HepG2 (cell line): Measurements from ENCODE around the gene ATAD1. TPM values are rescaled to one million over a fixed set of nuclear protein-coding genes. Genes with fewer than 3 reads are reported as not detected.

Experiments used
- DMAP1 ChIP-seq: IDR thresholded peaks from 2 replicates; pipeline ENCODE4 v1.6.1; 2016
- EHMT2 ChIP-seq: fragments of 200-600 bp; sonication (generic); IDR thresholded peaks from 2 replicates; pipeline ENCODE4 v1.7.0; 2017; ENCODE audit warnings: antibody characterized with exemption, low read depth, low read length, borderline replicate concordance
- FOXP1 ChIP-seq, 2 experiments: fragments of 450-650 bp in 1 of 2; IDR thresholded peaks; 2 replicates each; pipeline ENCODE4 v1.6.1; 2017 to 2018; ENCODE audit warnings: antibody characterized with exemption in 1 of 2
- KLF15 ChIP-seq: sonication (generic); formaldehyde crosslinking; IDR thresholded peaks from 2 replicates; pipeline ENCODE4 v1.8.1; 2023; ENCODE audit warnings: borderline replicate concordance, mild to moderate bottlenecking, inconsistent platforms, missing genetic modification reagents, mixed read lengths
- NFATC3 ChIP-seq: sonication (generic); formaldehyde crosslinking; IDR thresholded peaks from 2 replicates; pipeline ENCODE4 v1.5.1; 2020; ENCODE audit warnings: mild to moderate bottlenecking, missing genetic modification reagents
- NFIB ChIP-seq: sonication (generic); formaldehyde crosslinking; IDR thresholded peaks from 2 replicates; pipeline ENCODE4 v1.9.0; 2021; ENCODE audit warnings: missing genetic modification reagents, mild to moderate bottlenecking, borderline replicate concordance
- PRMT3 ChIP-seq: sonication (generic); formaldehyde crosslinking; IDR thresholded peaks from 2 replicates; pipeline ENCODE4 v1.8.1; 2022; ENCODE audit warnings: low read depth, mild to moderate bottlenecking, moderate library complexity, missing genetic modification reagents, borderline replicate concordance
- RBAK ChIP-seq: sonication (generic); formaldehyde crosslinking; IDR thresholded peaks from 2 replicates; pipeline ENCODE4 v1.5.1; 2020; ENCODE audit warnings: mild to moderate bottlenecking, missing genetic modification reagents
- ZNF234 ChIP-seq: sonication (generic); formaldehyde crosslinking; conservative IDR thresholded peaks from 2 replicates; pipeline ENCODE4 v1.5.1; 2020; ENCODE audit warnings: mild to moderate bottlenecking, missing genetic modification reagents
- ZNF256 ChIP-seq: sonication (generic); formaldehyde crosslinking; conservative IDR thresholded peaks from 2 replicates; pipeline ENCODE4 v1.4.0; 2020; ENCODE audit warnings: missing genetic modification reagents
- ZNF282 ChIP-seq: fragments of 450-650 bp; IDR thresholded peaks from 2 replicates; pipeline ENCODE4 v1.6.1; 2018; ENCODE audit not compliant: partially characterized antibody
- ZNF577 ChIP-seq: sonication (generic); formaldehyde crosslinking; IDR thresholded peaks from 2 replicates; pipeline ENCODE4 v1.4.0; 2020; ENCODE audit warnings: mild to moderate bottlenecking, low read depth, missing genetic modification reagents, borderline replicate concordance
- ZNF614 ChIP-seq: IDR thresholded peaks from 2 replicates; pipeline ENCODE4 v1.6.1; 2018; ENCODE audit warnings: missing biosample characterization, missing genetic modification reagents, inconsistent platforms, borderline replicate concordance
- ZNF703 ChIP-seq: sonication (generic); formaldehyde crosslinking; IDR thresholded peaks from 2 replicates; pipeline ENCODE4 v1.5.1; 2020; ENCODE audit warnings: missing genetic modification reagents, mild to moderate bottlenecking, moderate library complexity, borderline replicate concordance
- polyA plus RNA-seq, 8 experiments: library from polyadenylated mRNA; depleted of rRNA in 3 of 8; stranded (reverse) in 7 of 8; unstranded in 1 of 8; fragments of >200 nt; fragmentation: Illumina TruSeq in 4 of 8; extraction: Trizol in 4 of 8; gene quantifications; 2 replicates each; pipeline versions ENCODE4 v1.2.1 to v1.2.3, GENCODE V29; 2011 to 2016; ENCODE audit warnings: low read depth in 4 of 8, missing spikeins in 1 of 8, mixed read lengths in 1 of 8; ENCODE audit not compliant: insufficient read depth in 1 of 8
- total RNA-seq, 5 experiments: library from RNA; depleted of rRNA; stranded (reverse); fragments of >200 nt; fragmentation: Illumina TruSeq; extraction: Trizol; gene quantifications; 2 replicates each; pipeline ENCODE4 v1.2.3, GENCODE V29; 2016; ENCODE audit warnings: low read depth in 1 of 5
- TF ChIP-seq, protein P1 (sequence below): sonication (generic); formaldehyde crosslinking; IDR thresholded peaks from 2 replicates; pipeline ENCODE4 v1.4.0; 2020; ENCODE audit warnings: missing genetic modification reagents, borderline replicate concordance
- TF ChIP-seq, protein P2 (sequence below): sonication (generic); formaldehyde crosslinking; IDR thresholded peaks from 2 replicates; pipeline ENCODE4 v1.5.0; 2020; ENCODE audit warnings: missing genetic modification reagents
- TF ChIP-seq, protein P3 (sequence below): sonication (generic); formaldehyde crosslinking; IDR thresholded peaks from 2 replicates; pipeline ENCODE4 v1.9.0; 2022; ENCODE audit warnings: missing genetic modification reagents, mild to moderate bottlenecking, borderline replicate concordance
- TF ChIP-seq, protein P4 (sequence below): sonication (generic); formaldehyde crosslinking; IDR thresholded peaks from 2 replicates; pipeline ENCODE4 v1.5.1; 2020; ENCODE audit warnings: mild to moderate bottlenecking, missing genetic modification reagents, moderate library complexity

Gene ATAD1
- total and polyA plus RNA-seq, 2 of the 13 experiments (the other 11 are each of a cell fraction or from before 2014, with no cell fraction given), result 14.9 to 28.2 TPM

DNA sequence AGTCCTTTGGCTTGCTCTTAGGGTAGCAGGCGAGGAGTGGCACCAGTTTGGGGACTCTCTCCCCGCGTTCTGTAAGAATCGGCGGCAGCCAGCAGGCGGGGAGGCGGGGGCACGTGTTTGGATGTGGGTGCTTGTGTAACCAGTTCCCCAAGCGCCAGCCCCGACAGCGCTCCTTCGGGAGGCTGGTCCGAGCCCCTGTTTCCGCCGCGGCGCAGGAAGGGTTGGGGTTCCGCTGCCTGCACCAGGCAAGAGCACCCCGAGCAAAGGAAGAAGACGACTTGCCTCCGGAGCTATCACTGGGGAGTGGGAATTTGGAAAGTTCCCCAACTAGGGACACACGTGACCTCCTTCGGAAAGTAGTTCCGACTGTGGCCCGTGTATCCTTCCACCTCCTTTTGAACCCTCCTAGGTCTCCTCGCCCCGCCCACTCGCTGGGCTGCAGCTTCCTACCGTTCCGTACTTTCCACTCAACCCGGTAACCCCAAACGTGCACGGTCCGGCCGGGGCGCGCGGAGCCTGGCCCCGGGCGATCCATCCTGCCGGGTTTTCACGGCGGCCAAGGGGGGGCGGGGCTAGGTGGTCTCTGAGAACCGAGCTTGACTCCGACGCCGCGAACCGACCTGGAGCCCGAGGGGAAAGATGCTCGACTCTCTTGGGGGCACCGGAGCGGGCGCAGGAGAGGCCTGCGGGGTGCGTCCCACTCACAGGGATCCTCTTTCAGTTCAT lies 44.1 kb upstream of the ATAD1 start (continued):
- peak; percentile 69; the same call in 1 of the 2 replicates for TF ChIP-seq ZNF614 (CRISPR knock-in tag)
- TF ChIP-seq PRMT3 (CRISPR knock-in tag), result no peak
- TF ChIP-seq, protein P1, sequence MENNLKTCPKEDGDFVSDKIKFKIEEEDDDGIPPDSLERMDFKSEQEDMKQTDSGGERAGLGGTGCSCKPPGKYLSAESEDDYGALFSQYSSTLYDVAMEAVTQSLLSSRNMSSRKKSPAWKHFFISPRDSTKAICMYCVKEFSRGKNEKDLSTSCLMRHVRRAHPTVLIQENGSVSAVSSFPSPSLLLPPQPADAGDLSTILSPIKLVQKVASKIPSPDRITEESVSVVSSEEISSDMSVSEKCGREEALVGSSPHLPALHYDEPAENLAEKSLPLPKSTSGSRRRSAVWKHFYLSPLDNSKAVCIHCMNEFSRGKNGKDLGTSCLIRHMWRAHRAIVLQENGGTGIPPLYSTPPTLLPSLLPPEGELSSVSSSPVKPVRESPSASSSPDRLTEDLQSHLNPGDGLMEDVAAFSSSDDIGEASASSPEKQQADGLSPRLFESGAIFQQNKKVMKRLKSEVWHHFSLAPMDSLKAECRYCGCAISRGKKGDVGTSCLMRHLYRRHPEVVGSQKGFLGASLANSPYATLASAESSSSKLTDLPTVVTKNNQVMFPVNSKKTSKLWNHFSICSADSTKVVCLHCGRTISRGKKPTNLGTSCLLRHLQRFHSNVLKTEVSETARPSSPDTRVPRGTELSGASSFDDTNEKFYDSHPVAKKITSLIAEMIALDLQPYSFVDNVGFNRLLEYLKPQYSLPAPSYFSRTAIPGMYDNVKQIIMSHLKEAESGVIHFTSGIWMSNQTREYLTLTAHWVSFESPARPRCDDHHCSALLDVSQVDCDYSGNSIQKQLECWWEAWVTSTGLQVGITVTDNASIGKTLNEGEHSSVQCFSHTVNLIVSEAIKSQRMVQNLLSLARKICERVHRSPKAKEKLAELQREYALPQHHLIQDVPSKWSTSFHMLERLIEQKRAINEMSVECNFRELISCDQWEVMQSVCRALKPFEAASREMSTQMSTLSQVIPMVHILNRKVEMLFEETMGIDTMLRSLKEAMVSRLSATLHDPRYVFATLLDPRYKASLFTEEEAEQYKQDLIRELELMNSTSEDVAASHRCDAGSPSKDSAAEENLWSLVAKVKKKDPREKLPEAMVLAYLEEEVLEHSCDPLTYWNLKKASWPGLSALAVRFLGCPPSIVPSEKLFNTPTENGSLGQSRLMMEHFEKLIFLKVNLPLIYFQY (CRISPR knock-in tag), result peak; percentile 88
- TF ChIP-seq, protein P2, sequence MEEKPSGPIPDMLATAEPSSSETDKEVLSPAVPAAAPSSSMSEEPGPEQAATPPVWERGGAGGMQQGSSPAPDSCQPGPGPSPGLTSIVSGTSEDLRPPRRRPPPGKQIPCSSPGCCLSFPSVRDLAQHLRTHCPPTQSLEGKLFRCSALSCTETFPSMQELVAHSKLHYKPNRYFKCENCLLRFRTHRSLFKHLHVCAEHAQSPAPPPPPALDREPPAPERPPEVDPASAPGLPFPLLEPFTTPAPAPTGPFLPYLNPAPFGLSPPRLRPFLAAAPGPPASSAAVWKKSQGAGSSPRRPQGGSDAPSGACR (CRISPR knock-in tag), result peak; percentile 89; the same call in 1 of the 2 replicates
- TF ChIP-seq DMAP1 (CRISPR knock-in tag), result peak; percentile 97
- TF ChIP-seq NFIB (CRISPR knock-in tag), result no peak
- TF ChIP-seq KLF15 (CRISPR knock-in tag), result peak; percentile 72; the same call in 1 of the 2 replicates
- TF ChIP-seq, protein P3, sequence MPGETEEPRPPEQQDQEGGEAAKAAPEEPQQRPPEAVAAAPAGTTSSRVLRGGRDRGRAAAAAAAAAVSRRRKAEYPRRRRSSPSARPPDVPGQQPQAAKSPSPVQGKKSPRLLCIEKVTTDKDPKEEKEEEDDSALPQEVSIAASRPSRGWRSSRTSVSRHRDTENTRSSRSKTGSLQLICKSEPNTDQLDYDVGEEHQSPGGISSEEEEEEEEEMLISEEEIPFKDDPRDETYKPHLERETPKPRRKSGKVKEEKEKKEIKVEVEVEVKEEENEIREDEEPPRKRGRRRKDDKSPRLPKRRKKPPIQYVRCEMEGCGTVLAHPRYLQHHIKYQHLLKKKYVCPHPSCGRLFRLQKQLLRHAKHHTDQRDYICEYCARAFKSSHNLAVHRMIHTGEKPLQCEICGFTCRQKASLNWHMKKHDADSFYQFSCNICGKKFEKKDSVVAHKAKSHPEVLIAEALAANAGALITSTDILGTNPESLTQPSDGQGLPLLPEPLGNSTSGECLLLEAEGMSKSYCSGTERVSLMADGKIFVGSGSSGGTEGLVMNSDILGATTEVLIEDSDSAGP (CRISPR knock-in tag), result peak; percentile 94
- TF ChIP-seq ZNF282, result no peak
- TF ChIP-seq ZNF234, result no peak; the same call in 1 of the 2 replicates
- TF ChIP-seq ZNF577 (CRISPR knock-in tag), result no peak
- no peak for TF ChIP-seq RBAK (CRISPR knock-in tag)
- TF ChIP-seq EHMT2, result 0 out of 2 replicates have a peak, but pooled peaks have one; percentile 38
- TF ChIP-seq ZNF256 (CRISPR knock-in tag), result no peak; the same call in 1 of the 2 replicates
- TF ChIP-seq, protein P4, sequence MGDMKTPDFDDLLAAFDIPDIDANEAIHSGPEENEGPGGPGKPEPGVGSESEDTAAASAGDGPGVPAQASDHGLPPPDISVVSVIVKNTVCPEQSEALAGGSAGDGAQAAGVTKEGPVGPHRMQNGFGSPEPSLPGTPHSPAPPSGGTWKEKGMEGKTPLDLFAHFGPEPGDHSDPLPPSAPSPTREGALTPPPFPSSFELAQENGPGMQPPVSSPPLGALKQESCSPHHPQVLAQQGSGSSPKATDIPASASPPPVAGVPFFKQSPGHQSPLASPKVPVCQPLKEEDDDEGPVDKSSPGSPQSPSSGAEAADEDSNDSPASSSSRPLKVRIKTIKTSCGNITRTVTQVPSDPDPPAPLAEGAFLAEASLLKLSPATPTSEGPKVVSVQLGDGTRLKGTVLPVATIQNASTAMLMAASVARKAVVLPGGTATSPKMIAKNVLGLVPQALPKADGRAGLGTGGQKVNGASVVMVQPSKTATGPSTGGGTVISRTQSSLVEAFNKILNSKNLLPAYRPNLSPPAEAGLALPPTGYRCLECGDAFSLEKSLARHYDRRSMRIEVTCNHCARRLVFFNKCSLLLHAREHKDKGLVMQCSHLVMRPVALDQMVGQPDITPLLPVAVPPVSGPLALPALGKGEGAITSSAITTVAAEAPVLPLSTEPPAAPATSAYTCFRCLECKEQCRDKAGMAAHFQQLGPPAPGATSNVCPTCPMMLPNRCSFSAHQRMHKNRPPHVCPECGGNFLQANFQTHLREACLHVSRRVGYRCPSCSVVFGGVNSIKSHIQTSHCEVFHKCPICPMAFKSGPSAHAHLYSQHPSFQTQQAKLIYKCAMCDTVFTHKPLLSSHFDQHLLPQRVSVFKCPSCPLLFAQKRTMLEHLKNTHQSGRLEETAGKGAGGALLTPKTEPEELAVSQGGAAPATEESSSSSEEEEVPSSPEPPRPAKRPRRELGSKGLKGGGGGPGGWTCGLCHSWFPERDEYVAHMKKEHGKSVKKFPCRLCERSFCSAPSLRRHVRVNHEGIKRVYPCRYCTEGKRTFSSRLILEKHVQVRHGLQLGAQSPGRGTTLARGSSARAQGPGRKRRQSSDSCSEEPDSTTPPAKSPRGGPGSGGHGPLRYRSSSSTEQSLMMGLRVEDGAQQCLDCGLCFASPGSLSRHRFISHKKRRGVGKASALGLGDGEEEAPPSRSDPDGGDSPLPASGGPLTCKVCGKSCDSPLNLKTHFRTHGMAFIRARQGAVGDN, result peak; percentile 94
- no peak for TF ChIP-seq FOXP1 (IDR thresholded peaks at IDR 0.05)
- 0 out of 2 replicates have a peak, but pooled peaks have one; percentile 40 for TF ChIP-seq FOXP1 (CRISPR knock-in tag; IDR thresholded peaks at IDR 0.05)
- no peak for TF ChIP-seq NFATC3
- peak; percentile 72 for TF ChIP-seq ZNF703
